GM19467 (cell line): ENCODE measurements around the gene COL4A2.

Source experiments
- ATAC-seq: cut with Tn5 transposase; IDR thresholded peaks from one replicate; pipeline ENCODE4 v1.9.1; 2021; ENCODE audit warnings: mild to moderate bottlenecking, moderate library complexity; ENCODE audit not compliant: unreplicated experiment

Gene COL4A2

GRCh38 chr13:110541526-110541920, 234.4 kb downstream of the COL4A2 start:
- ATAC-seq: no peak

- ATAC-seq: no peak
Measured at GRCh38 chr13:110542169-110542796, 235.2 kb downstream of the COL4A2 start.

- no peak for ATAC-seq
Measured at GRCh38 chr13:110546378-110546777, 239.3 kb downstream of the COL4A2 start.

- no peak for ATAC-seq
Measured at GRCh38 chr13:110546926-110547325, 239.8 kb downstream of the COL4A2 start.

- ATAC-seq: no peak
Measured at GRCh38 chr13:110548891-110549794, 242.1 kb downstream of the COL4A2 start.

- ATAC-seq: no peak
Measured at GRCh38 chr13:110549795-110550160, 242.7 kb downstream of the COL4A2 start.

GRCh38 chr13:110551284-110551683, 244.2 kb downstream of the COL4A2 start:
- no peak for ATAC-seq

GRCh38 chr13:110552767-110553166, 245.7 kb downstream of the COL4A2 start:
- no peak for ATAC-seq

GRCh38 chr13:110553417-110553816, 246.3 kb downstream of the COL4A2 start:
- ATAC-seq: no peak

- ATAC-seq: no peak
Measured at GRCh38 chr13:110554227-110554836, 247.2 kb downstream of the COL4A2 start.

GRCh38 chr13:110554946-110555345, 247.9 kb downstream of the COL4A2 start:
- no peak for ATAC-seq

GRCh38 chr13:110555601-110556223, 248.6 kb downstream of the COL4A2 start:
- no peak for ATAC-seq

GRCh38 chr13:110556224-110556606, 249.1 kb downstream of the COL4A2 start:
- no peak for ATAC-seq

- no peak for ATAC-seq
Measured at GRCh38 chr13:110557082-110557481, 250.0 kb downstream of the COL4A2 start.

GRCh38 chr13:110557610-110558305, 250.7 kb downstream of the COL4A2 start:
- no peak for ATAC-seq

- ATAC-seq: no peak
Measured at GRCh38 chr13:110559429-110559943, 252.4 kb downstream of the COL4A2 start.

- ATAC-seq: no peak
Measured at GRCh38 chr13:110559986-110560385, 252.9 kb downstream of the COL4A2 start.

GRCh38 chr13:110560601-110561343, 253.7 kb downstream of the COL4A2 start:
- peak; percentile 19 for ATAC-seq

- peak; percentile 64 for ATAC-seq
Measured at GRCh38 chr13:110561344-110562035, 254.4 kb downstream of the COL4A2 start, which contains the start of gene RAB20. TSS of gene RAB20 (minus strand) at chr13:110561722. CDS start at chr13:110561519, 203 bp downstream.
